Measurements from ENCODE around the gene TNKS1BP1.

DNA sequence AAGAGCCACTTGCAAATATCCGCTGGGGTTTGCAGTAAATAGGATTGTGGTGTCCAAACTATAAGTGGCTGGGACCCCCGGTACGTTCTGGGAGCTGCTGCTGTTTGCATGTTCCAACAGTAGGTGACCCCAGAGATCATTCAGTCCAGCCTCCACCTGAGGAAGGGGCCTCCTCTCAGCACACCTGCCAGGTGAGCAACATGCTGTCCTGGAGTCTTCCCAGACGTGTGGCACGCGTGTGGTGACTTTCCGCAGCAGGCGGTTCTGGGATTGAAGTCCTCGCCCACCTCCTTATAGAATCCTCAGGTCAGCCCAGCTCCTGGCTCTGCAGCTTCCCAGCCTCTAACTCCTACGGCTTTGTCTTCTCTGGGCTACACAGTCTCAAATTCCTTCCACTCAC is 20.1 kb upstream of the TNKS1BP1 start:
- TF ChIP-seq, protein P1, sequence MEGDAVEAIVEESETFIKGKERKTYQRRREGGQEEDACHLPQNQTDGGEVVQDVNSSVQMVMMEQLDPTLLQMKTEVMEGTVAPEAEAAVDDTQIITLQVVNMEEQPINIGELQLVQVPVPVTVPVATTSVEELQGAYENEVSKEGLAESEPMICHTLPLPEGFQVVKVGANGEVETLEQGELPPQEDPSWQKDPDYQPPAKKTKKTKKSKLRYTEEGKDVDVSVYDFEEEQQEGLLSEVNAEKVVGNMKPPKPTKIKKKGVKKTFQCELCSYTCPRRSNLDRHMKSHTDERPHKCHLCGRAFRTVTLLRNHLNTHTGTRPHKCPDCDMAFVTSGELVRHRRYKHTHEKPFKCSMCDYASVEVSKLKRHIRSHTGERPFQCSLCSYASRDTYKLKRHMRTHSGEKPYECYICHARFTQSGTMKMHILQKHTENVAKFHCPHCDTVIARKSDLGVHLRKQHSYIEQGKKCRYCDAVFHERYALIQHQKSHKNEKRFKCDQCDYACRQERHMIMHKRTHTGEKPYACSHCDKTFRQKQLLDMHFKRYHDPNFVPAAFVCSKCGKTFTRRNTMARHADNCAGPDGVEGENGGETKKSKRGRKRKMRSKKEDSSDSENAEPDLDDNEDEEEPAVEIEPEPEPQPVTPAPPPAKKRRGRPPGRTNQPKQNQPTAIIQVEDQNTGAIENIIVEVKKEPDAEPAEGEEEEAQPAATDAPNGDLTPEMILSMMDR (conservative IDR thresholded peaks at IDR 0.05): no peak
- no peak for TF ChIP-seq ZFX (IDR thresholded peaks at IDR 0.05)
